NCI-H1694 (cell line): ENCODE data around the gene CLCN5.

Experiments used
- DNase-seq: peaks from one replicate; lab custom pipeline; 2025; lab: John Stamatoyannopoulos, UW

Gene CLCN5

GRCh38 chrX:49922291-49923241, at the start of gene CLCN5:
CLCN5 (plus strand) TSS chrX:49922596; CDS start chrX:49925299, 2,703 bp downstream.
- peak; percentile 89 for DNase-seq

- peak; percentile 3 for DNase-seq
These were observed 45.6 kb upstream of the CLCN5 start for GRCh38 chrX:49876750-49877149.

GRCh38 chrX:49877397-49878101, 44.8 kb upstream of the CLCN5 start:
- no peak for DNase-seq

- DNase-seq = no peak
These were observed 44.1 kb upstream of the CLCN5 start for GRCh38 chrX:49878128-49878833.

- DNase-seq = peak; percentile 38
These were observed 43.4 kb upstream of the CLCN5 start, which contains the start of gene USP27X for GRCh38 chrX:49878834-49879655. USP27X (plus strand) TSS chrX:49879484; CDS start chrX:49880308, 824 bp downstream.

- DNase-seq = no peak
These were observed 42.6 kb upstream of the CLCN5 start for GRCh38 chrX:49879656-49880277.

- no peak for DNase-seq
These were observed 41.7 kb upstream of the CLCN5 start for GRCh38 chrX:49880668-49881067.

GRCh38 chrX:49884290-49884862, 38.0 kb upstream of the CLCN5 start:
- DNase-seq = peak; percentile 61

- no peak for DNase-seq
These were observed 29.9 kb upstream of the CLCN5 start for GRCh38 chrX:49892542-49892941.

- no peak for DNase-seq
These were observed 25.4 kb upstream of the CLCN5 start for GRCh38 chrX:49896951-49897350.

- DNase-seq = no peak
These were observed 21.3 kb upstream of the CLCN5 start for GRCh38 chrX:49901048-49901447.

- no peak for DNase-seq
These were observed 12.1 kb upstream of the CLCN5 start for GRCh38 chrX:49910344-49910743.

GRCh38 chrX:49912086-49912485, 10.3 kb upstream of the CLCN5 start:
- DNase-seq = no peak

GRCh38 chrX:49912861-49913260, 9.5 kb upstream of the CLCN5 start:
- DNase-seq = no peak

GRCh38 chrX:49915361-49916222, 6.8 kb upstream of the CLCN5 start:
- DNase-seq = peak; percentile 58

- DNase-seq = peak; percentile 44
These were observed 2.8 kb upstream of the CLCN5 start for GRCh38 chrX:49919617-49920016.

- DNase-seq = no peak
These were observed 1.3 kb upstream of the CLCN5 start for GRCh38 chrX:49921109-49921508.

- peak; percentile 8 for DNase-seq
These were observed 2.8 kb downstream of the CLCN5 start for GRCh38 chrX:49925176-49925575.

GRCh38 chrX:49930039-49930438, 7.6 kb downstream of the CLCN5 start:
- peak; percentile 42 for DNase-seq

GRCh38 chrX:49932791-49933190, 10.4 kb downstream of the CLCN5 start:
- DNase-seq = peak; percentile 51
